Stimulated activated memory B cell treated with anti-CD40 and anti-IgM and Interleukin-4, amounts not matched to agents 10 μg/mL and 1 μg/mL and 100 μg/mL, for 72 hours (primary cell): ENCODE measurements around the gene NAGLU.

ENCODE experiments used
- ATAC-seq: fragments of 150-1000 bp; cut with Tn5 transposase; 2 replicates; pipeline ENCODE4 v1.10.0; 2021
- H3K27ac Mint-ChIP-seq: one replicate; pipeline ENCODE4 v1.8.0; 2022; ENCODE audit warnings: mild to moderate bottlenecking, mixed read lengths
- H3K27me3 Mint-ChIP-seq: one replicate; pipeline ENCODE4 v1.8.0; 2022; ENCODE audit warnings: mixed read lengths
- H3K36me3 Mint-ChIP-seq: one replicate; pipeline ENCODE4 v1.8.0; 2022; ENCODE audit warnings: mixed read lengths
- H3K4me1 Mint-ChIP-seq: one replicate; pipeline ENCODE4 v1.8.0; 2022; ENCODE audit warnings: mixed read lengths
- H3K4me3 Mint-ChIP-seq: one replicate; pipeline ENCODE4 v1.8.0; 2022; ENCODE audit warnings: mild to moderate bottlenecking, moderate library complexity, mixed read lengths
- H3K9me3 Mint-ChIP-seq: one replicate; pipeline ENCODE4 v1.8.0; 2022; ENCODE audit warnings: mixed read lengths

Gene NAGLU

DNA sequence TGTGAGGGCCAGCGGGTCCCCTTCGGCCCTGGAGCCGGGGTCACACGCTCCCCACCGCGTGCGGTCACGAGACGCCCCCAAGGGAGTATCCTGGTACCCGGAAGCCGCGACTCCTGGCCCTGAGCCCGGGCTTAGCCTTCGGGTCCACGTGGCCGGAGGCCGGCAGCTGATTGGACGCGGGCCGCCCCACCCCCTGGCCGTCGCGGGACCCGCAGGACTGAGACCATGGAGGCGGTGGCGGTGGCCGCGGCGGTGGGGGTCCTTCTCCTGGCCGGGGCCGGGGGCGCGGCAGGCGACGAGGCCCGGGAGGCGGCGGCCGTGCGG is at the start of gene NAGLU:
NAGLU (plus strand) TSS at position 194 of the 324 bp plus-strand sequence; CDS start at position 226, 32 bp downstream.
- H3K9me3 Mint-ChIP-seq = no peaks in the 10 kb centered on the region
- no peaks in the 10 kb centered on the region for H3K27me3 Mint-ChIP-seq
- peak within 1 kb of the TSS; percentile 95 for H3K4me3 Mint-ChIP-seq
- H3K4me1 Mint-ChIP-seq = peaks cover 38% of the 10 kb centered on the region
- peaks cover 25% of the 10 kb centered on the region for H3K36me3 Mint-ChIP-seq
- peak; percentile 98 for ATAC-seq
- peak within 1 kb of the TSS; percentile 89 for H3K27ac Mint-ChIP-seq

DNA sequence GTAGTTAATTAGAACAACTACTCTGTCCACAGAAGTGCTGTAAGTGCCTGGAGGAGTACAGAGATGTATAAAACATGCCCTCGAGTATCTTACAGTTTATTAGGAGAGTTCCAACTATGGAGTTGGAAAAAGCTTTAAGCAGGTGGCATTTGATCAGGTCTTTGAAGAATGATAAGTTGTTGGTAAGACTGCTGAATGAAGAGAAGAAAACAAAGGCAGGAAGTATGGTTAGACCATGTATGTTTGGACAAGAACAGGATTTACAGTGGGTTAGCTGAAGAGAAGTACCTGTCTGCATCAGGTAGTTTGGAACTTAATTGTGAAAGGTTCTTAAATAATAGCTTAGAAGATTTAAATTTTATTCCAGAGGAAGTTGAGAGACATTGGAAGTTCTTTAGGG is 48.0 kb upstream of the NAGLU start:
- Mint-ChIP-seq H3K4me3 (no peak overlapping the region), H3K36me3 (peaks cover 36% of the 10 kb centered on the region), H3K27me3 (no peaks in the 10 kb centered on the region), H3K27ac (no peak overlapping the region), H3K4me1 (no peaks in the 10 kb centered on the region), H3K9me3 (no peaks in the 10 kb centered on the region)
- ATAC-seq = no peak

DNA sequence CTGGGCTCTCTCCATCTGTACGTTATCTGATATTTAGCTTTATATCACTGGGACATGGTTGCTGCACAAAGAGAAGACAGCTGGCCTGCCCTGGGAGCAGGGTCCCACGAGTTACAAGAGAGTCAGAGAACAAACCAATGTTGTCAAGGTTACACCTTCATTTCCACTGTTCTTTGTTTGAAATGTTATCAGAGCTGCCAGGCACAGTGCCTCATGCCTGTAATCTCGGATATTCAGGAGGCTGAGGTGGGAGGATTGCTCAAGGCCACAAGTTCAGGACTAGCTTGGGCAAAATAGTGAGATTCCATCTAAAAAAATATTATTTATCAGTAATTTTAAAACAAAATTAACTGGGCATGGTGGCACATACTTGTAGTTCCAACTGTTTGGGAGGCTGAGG is 42.7 kb upstream of the NAGLU start:
- H3K36me3 Mint-ChIP-seq = peaks cover 50% of the 10 kb centered on the region
- no peaks in the 10 kb centered on the region for H3K9me3 Mint-ChIP-seq
- peaks cover 6% of the 10 kb centered on the region for H3K4me1 Mint-ChIP-seq
- H3K4me3 Mint-ChIP-seq = no peak overlapping the region
- no peak for ATAC-seq
- no peaks in the 10 kb centered on the region for H3K27me3 Mint-ChIP-seq
- no peak overlapping the region for H3K27ac Mint-ChIP-seq

DNA sequence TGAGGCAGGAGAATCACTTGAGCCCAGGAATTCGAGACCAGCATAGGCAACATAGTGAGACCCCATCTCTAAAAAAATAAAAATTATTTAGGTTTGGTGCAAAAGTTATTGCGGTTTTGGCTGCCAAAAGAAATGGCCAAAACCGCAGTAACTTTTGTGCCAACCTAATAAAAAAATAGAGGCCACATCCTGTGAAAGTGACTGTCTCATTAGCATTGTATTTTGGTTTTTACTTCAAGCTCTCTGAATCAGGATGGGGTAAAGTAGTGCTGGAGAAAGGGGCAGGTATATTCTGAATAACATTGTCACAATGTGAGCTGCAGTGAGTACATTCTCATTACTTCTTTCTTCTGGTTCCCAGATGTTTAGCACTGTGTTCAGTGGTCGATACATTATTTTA is 41.4 kb upstream of the NAGLU start:
- H3K36me3 Mint-ChIP-seq = peaks cover 47% of the 10 kb centered on the region
- no peaks in the 10 kb centered on the region for H3K27me3 Mint-ChIP-seq
- H3K27ac Mint-ChIP-seq = no peak overlapping the region
- no peak overlapping the region for H3K4me3 Mint-ChIP-seq
- H3K4me1 Mint-ChIP-seq = peaks cover 6% of the 10 kb centered on the region
- no peaks in the 10 kb centered on the region for H3K9me3 Mint-ChIP-seq
- no peak for ATAC-seq

DNA sequence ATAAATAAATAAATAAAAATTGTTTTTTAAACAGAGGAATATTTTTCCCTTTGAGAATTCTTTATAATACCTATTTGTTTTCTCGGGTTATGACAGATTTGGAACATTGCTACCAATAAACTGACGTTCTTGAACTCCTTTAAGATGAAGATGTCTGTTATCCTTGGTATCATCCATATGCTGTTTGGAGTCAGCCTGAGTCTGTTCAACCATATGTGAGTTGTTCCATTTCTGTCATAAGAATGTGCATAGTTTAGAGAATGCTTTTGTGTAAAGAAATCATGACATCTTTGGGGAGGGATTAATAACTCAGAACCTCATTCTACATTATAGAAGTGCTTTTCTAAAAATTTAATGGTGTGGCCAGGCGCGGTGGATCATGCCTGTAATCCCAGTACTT is 37.2 kb upstream of the NAGLU start:
- Mint-ChIP-seq H3K4me1 (peaks cover 12% of the 10 kb centered on the region), H3K4me3 (no peak overlapping the region), H3K27me3 (no peaks in the 10 kb centered on the region), H3K9me3 (no peaks in the 10 kb centered on the region), H3K27ac (no peak overlapping the region), H3K36me3 (peaks cover 65% of the 10 kb centered on the region)
- no peak for ATAC-seq

DNA sequence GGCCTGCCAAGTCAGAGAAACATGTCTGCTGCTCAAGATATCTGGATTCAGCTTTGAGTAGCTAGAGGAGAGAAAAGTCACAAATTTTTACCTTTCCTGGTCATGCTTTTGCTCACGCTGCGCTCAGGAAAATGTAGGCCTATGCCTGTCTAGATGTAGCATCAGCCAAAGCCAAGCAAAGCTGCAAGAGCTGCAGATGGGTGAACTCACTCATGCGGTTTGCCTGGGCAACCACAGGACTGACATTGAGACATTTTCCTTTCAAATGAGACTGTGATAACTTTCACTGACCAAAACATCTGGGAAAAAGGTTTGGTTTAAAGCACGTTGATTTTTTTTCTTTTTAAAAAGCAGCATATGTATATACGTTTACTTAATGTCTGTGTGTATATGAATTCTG is 34.0 kb upstream of the NAGLU start:
- Mint-ChIP-seq H3K27ac (no peak overlapping the region), H3K4me3 (no peak overlapping the region), H3K9me3 (no peaks in the 10 kb centered on the region), H3K27me3 (no peaks in the 10 kb centered on the region), H3K4me1 (peaks cover 6% of the 10 kb centered on the region), H3K36me3 (peaks cover 57% of the 10 kb centered on the region)
- no peak for ATAC-seq

DNA sequence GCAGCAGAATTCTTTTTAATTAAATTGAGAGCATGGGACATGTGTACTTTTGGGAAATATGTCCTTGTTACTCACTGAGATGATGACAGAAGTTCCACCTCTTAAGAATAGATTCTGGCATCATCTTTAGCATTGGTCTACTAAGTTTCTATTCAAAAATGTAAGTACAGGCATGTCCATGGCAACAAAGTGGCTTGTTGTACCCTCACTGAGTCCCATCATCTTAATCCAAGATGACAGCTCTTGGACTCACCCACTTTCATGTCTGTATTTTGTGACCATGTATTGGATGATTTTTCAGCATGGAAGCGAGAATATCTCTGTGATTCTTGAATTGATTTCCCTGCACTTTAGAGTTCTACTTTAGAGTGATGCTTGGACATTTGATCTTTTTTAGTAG is 33.1 kb upstream of the NAGLU start:
- no peak overlapping the region for H3K4me3 Mint-ChIP-seq
- H3K27ac Mint-ChIP-seq = no peak overlapping the region
- peaks cover 60% of the 10 kb centered on the region for H3K36me3 Mint-ChIP-seq
- H3K27me3 Mint-ChIP-seq = no peaks in the 10 kb centered on the region
- no peaks in the 10 kb centered on the region for H3K9me3 Mint-ChIP-seq
- no peak for ATAC-seq
- H3K4me1 Mint-ChIP-seq = peaks cover 6% of the 10 kb centered on the region

DNA sequence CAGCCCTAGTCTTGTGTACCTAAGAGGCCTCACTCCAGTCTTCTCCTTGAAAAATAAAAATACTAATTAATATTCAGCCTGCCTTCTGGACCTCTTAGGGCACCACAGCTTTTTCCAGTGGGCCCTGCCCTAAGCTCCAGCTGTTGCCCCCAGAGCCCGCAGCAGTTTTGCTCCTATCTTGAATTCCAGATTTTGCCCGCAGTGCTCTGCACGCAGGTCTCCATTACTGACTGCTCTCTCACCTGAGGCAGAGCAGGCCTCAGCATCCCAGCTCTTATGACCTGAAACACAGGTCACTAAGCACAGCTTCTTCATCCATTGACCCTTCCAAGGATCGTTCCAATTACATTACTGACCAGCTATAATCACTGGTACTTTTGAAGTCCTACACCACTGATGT is 28.4 kb upstream of the NAGLU start:
- no peak for ATAC-seq
- peaks cover 40% of the 10 kb centered on the region for H3K4me1 Mint-ChIP-seq
- no peak overlapping the region for H3K27ac Mint-ChIP-seq
- no peaks in the 10 kb centered on the region for H3K9me3 Mint-ChIP-seq
- peaks cover 83% of the 10 kb centered on the region for H3K36me3 Mint-ChIP-seq
- H3K27me3 Mint-ChIP-seq = no peaks in the 10 kb centered on the region
- H3K4me3 Mint-ChIP-seq = no peak overlapping the region

DNA sequence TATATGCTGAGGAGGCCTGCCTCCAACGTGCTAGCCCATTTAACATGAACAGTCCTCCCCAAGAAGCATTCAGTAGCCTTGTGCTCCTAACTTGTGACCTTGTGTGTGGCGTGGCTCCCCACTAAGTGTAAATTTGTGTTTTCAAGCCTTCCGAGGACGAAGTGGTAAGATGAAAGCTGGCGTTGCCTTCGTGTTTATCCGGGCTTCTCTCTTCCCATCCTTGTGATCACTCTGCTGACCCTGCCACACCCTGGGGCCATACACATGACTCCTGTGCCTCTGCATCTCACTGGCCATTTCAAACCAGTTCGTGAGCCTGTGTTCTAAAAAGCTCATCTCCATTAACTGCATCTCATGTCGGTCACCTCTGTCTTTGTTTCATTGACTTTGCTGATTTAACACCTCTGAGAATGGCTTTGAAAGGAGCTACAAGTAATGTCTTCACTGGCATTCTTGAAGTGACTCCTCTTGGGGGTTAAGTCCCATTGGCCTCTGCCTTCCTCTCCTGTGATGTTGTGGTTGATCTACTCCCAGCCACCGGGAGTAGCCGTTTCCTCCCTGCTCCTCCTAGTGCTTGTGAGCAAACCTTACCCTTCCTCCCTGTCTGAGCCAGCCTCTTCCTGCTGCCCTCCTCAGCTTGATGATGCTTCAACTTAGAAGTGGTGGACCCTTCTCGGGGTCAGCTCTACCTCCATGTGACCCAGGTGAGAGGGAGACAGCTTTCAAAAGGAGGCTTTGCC is 27.4 kb upstream of the NAGLU start:
- no peak overlapping the region for H3K4me3 Mint-ChIP-seq
- no peaks in the 10 kb centered on the region for H3K27me3 Mint-ChIP-seq
- no peak overlapping the region for H3K27ac Mint-ChIP-seq
- H3K4me1 Mint-ChIP-seq = peaks cover 46% of the 10 kb centered on the region
- H3K9me3 Mint-ChIP-seq = no peaks in the 10 kb centered on the region
- H3K36me3 Mint-ChIP-seq = peaks cover 76% of the 10 kb centered on the region
- ATAC-seq = no peak

DNA sequence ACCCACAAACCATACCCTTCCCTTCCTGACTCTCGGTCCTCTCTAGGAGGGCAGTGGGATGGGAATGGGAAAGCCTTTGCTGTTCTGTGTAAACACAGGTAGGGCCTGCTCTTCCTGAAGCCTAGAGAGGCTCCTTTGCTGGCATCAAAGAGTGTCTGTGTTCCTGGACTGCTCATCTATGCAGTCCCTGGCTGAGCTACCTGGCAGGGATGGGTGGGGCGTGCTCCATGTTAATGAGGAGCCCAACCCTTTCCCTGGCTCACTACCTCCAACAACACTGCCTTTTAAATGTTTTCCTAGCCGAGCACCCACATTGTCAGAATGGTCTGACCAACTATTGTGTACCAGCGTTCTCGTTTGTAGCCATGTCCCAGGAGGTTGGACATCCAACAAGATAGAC is 26.6 kb upstream of the NAGLU start:
- Mint-ChIP-seq H3K27me3 (no peaks in the 10 kb centered on the region), H3K27ac (no peak overlapping the region), H3K4me3 (no peak overlapping the region), H3K36me3 (peaks cover 74% of the 10 kb centered on the region), H3K4me1 (peaks cover 46% of the 10 kb centered on the region), H3K9me3 (no peaks in the 10 kb centered on the region)
- no peak for ATAC-seq

DNA sequence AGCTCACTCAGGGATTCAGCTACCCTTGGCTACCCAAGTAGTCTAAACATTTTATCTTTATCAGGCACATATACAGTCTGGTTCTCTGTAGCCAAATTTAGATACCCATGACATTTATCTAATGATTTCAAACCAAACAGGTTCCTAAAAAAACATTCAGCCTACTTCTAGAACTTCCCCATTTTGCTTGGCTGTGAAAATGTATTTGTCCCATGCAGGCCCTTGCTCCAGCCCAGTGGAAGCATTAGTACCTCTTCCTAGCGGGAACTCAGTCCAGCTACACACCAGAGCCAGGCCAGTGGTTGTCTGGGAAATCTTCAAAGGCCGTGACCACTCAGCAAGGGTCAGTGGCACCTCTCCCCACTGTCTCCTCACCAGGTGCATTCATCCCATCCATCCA is 26.2 kb upstream of the NAGLU start:
- no peak overlapping the region for H3K27ac Mint-ChIP-seq
- H3K4me3 Mint-ChIP-seq = no peak overlapping the region
- no peak for ATAC-seq
- H3K4me1 Mint-ChIP-seq = peaks cover 46% of the 10 kb centered on the region
- H3K27me3 Mint-ChIP-seq = no peaks in the 10 kb centered on the region
- peaks cover 74% of the 10 kb centered on the region for H3K36me3 Mint-ChIP-seq
- H3K9me3 Mint-ChIP-seq = no peaks in the 10 kb centered on the region

DNA sequence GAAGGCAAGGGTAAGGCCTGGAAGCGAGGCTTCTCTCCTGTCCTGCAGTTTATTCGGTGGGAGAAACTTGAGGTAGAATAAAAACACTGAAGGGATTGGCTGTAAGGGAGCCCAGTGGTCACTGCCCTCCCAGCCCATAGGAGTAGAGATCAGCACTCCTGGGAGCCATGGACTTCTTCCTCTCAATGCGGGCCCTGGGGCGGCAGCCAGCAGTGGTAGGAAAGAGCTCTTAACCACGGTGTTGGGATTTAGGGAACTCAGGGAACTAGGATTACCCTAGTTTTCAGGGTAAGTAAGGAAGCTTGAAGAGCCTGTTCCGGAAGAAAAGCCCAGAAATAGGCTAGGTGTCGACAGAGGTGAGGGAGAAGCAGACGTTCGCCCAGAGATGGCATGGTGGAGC is 23.8 kb upstream of the NAGLU start:
- peaks cover 78% of the 10 kb centered on the region for H3K36me3 Mint-ChIP-seq
- H3K27me3 Mint-ChIP-seq = no peaks in the 10 kb centered on the region
- no peak overlapping the region for H3K4me3 Mint-ChIP-seq
- H3K27ac Mint-ChIP-seq = peak overlapping the region; percentile 33
- no peak for ATAC-seq
- no peaks in the 10 kb centered on the region for H3K9me3 Mint-ChIP-seq
- H3K4me1 Mint-ChIP-seq = peaks cover 48% of the 10 kb centered on the region

DNA sequence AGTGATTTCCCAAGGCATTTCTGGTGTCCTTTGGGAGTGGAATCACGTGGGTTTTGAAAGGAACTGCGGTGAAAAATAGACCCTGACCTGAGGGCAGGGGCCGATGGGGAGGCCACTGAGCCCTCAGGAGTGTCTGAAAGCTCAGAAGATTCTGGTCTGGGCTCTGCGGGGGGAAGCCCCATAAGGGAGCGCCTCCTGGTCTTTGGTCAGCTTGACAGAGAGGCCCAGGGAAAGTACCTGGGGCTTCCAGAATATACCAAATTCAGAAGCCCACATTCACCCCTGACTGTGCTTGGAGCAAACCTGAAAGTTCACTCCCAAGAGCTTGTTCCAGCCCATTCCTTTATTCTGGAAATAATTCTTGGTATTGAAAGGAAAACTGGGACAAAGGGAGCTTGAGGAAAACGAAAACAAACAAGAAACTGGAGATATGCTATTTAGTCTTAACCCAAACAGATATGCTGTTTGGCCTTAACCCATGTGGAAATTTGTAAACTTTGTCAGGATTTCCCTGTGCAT is 23.2 kb upstream of the NAGLU start:
- peak overlapping the region; percentile 33 for H3K27ac Mint-ChIP-seq
- no peaks in the 10 kb centered on the region for H3K9me3 Mint-ChIP-seq
- no peaks in the 10 kb centered on the region for H3K27me3 Mint-ChIP-seq
- H3K36me3 Mint-ChIP-seq = peaks cover 72% of the 10 kb centered on the region
- peaks cover 53% of the 10 kb centered on the region for H3K4me1 Mint-ChIP-seq
- peak; percentile 87 for ATAC-seq
- H3K4me3 Mint-ChIP-seq = no peak overlapping the region

DNA sequence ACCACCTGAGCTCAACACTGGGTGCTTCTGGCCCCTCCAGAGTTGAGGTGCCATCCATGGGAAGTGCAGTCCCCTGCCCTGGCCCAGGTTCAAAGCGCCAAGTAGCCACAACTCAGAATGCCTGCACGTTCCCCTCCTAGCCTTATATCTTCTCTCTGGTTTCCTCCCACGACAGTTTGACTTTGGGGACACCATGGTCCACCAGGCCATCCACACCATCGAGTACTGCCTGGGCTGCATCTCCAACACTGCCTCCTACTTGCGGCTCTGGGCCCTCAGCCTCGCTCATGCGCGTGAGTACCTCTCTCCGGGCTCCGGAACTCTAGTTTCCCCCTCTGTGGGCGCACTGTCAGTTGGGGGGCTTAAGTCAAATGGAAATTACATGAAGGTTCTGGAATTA is 22.4 kb upstream of the NAGLU start:
- no peaks in the 10 kb centered on the region for H3K9me3 Mint-ChIP-seq
- H3K4me1 Mint-ChIP-seq = peaks cover 51% of the 10 kb centered on the region
- peaks cover 67% of the 10 kb centered on the region for H3K36me3 Mint-ChIP-seq
- no peaks in the 10 kb centered on the region for H3K27me3 Mint-ChIP-seq
- no peak overlapping the region for H3K27ac Mint-ChIP-seq
- no peak for ATAC-seq
- H3K4me3 Mint-ChIP-seq = no peak overlapping the region

DNA sequence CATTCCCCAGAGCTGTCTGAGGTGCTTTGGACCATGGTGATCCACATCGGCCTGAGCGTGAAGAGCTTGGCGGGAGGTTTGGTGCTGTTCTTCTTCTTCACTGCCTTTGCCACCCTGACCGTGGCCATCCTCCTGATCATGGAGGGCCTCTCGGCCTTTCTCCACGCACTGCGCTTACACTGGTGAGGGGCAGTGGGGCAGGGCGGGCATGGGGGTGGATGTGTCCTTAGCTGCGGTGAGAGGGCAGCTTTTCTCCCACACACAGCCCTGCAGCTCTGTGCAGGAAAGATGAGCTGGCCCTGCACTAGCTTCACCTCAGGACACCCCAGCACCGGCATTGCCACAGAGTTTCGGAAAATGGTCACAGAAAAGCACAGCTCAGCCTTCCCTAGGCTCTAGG is 21.8 kb upstream of the NAGLU start:
- ATAC-seq = no peak
- H3K4me1 Mint-ChIP-seq = peaks cover 45% of the 10 kb centered on the region
- no peaks in the 10 kb centered on the region for H3K9me3 Mint-ChIP-seq
- H3K27me3 Mint-ChIP-seq = no peaks in the 10 kb centered on the region
- H3K27ac Mint-ChIP-seq = no peak overlapping the region
- no peak overlapping the region for H3K4me3 Mint-ChIP-seq
- peaks cover 64% of the 10 kb centered on the region for H3K36me3 Mint-ChIP-seq

DNA sequence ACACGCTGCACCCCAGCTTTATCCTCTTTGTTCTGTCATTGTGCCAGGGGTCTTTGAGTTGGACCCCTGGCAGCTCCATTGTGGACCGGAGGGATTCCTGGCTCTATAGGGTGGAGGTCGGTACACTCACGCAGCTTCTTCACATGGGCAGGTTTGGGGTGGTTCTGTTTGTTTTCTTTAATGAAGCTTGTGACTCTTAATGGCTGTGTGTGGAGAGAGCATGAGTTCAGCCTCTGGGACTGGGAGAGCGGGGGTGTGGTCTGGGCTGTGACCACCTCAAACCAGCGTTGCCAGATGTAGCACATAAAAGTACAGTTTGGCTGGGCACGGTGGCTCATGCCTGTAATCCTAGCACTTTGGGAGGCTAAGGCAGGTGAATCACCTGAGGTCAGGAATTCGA is 21.2 kb upstream of the NAGLU start:
- H3K36me3 Mint-ChIP-seq = peaks cover 58% of the 10 kb centered on the region
- H3K4me3 Mint-ChIP-seq = no peak overlapping the region
- no peak overlapping the region for H3K27ac Mint-ChIP-seq
- no peaks in the 10 kb centered on the region for H3K27me3 Mint-ChIP-seq
- ATAC-seq = no peak
- H3K4me1 Mint-ChIP-seq = peaks cover 39% of the 10 kb centered on the region
- H3K9me3 Mint-ChIP-seq = no peaks in the 10 kb centered on the region
